Measurements from ENCODE around the gene TUBA3E. TPM values are rescaled to one million over a fixed set of nuclear protein-coding genes. Genes with fewer than 3 reads are reported as not detected.
"Not testable (repeated sequence)": the region's sequence is repeated elsewhere in the genome, so short reads cannot be mapped to it uniquely, and the experiment has no call there.

TUBA3E gene
- not detected for polyA plus RNA-seq (2013, experiment 1 of 4)
- not detected for polyA plus RNA-seq (2013, experiment 2 of 4)
- polyA plus RNA-seq (2013, experiment 3 of 4) = not detected
- polyA plus RNA-seq (2013, experiment 4 of 4) = not detected

- Histone ChIP-seq H3K27ac (ENCODE audit: insufficient read depth, low read depth, low read length, poor library complexity, severe bottlenecking) (no peak within 1 kb of the TSS), H3K4me1 (ENCODE audit: control insufficient read depth, insufficient read depth, low read length) (no peaks in the 10 kb centered on the region), H3K9me3 (ENCODE audit: control insufficient read depth, low read length) (no peaks in the 10 kb centered on the region), H3K27me3 (ENCODE audit: control insufficient read depth, insufficient read depth, low read length, poor library complexity, severe bottlenecking) (no peaks in the 10 kb centered on the region), H3K36me3 (ENCODE audit: control insufficient read depth, insufficient read depth, low read length) (no peaks in the 10 kb centered on the region), H3K4me3 (ENCODE audit: insufficient read depth, low read depth, low read length) (no peak within 1 kb of the TSS)
- WGBS, 2 experiments = 95 to 97% methylated on average over 26 of the region's 26 CpGs
Measured at GRCh38 chr2:130198343-130198742, at the start of gene TUBA3E. Gene TUBA3E, minus strand, starts transcription at chr2:130198439. Its CDS starts 79 bp downstream, at chr2:130198360.

GRCh38 chr2:130246430-130246829 lies 48.2 kb upstream of the TUBA3E start:
- no peaks in the 10 kb centered on the region for H3K36me3 ChIP-seq (ENCODE audit: control insufficient read depth, insufficient read depth, low read length)
- no peaks in the 10 kb centered on the region for H3K27me3 ChIP-seq (ENCODE audit: control insufficient read depth, insufficient read depth, low read length, poor library complexity, severe bottlenecking)
- H3K27ac ChIP-seq (ENCODE audit: insufficient read depth, low read depth, low read length, poor library complexity, severe bottlenecking) = no peak overlapping the region
- WGBS, 2 experiments = 80 to 81% methylated on average over 7 of the region's 7 CpGs
- no peak overlapping the region for H3K4me3 ChIP-seq (ENCODE audit: insufficient read depth, low read depth, low read length)
- no peaks in the 10 kb centered on the region for H3K9me3 ChIP-seq (ENCODE audit: control insufficient read depth, low read length)
- H3K4me1 ChIP-seq (ENCODE audit: control insufficient read depth, insufficient read depth, low read length) = no peaks in the 10 kb centered on the region

DNA sequence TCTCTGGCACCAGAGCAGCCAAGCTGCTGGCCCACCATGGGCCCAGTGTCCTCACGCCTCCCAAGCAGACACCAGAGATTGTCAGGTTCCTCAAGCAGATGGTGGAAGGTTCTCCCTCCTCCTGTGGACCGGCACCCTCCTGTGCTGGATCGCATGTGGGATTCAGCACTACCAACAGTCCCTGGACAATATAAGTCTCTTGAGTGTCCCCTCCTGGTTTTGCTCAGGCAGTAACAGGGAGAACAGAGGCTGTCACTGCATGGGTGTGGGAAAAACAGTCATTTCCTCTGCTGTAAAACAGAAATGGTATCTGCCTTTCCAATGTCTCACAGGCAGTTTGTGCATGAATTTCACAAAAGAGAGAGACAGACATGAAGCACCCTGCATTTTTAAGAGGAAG lies 47.7 kb upstream of the TUBA3E start:
- H3K4me1 ChIP-seq (ENCODE audit: control insufficient read depth, insufficient read depth, low read length) = no peaks in the 10 kb centered on the region
- no peaks in the 10 kb centered on the region for H3K27me3 ChIP-seq (ENCODE audit: control insufficient read depth, insufficient read depth, low read length, poor library complexity, severe bottlenecking)
- no peaks in the 10 kb centered on the region for H3K9me3 ChIP-seq (ENCODE audit: control insufficient read depth, low read length)
- H3K36me3 ChIP-seq (ENCODE audit: control insufficient read depth, insufficient read depth, low read length) = no peaks in the 10 kb centered on the region
- no peak overlapping the region for H3K27ac ChIP-seq (ENCODE audit: insufficient read depth, low read depth, low read length, poor library complexity, severe bottlenecking)
- H3K4me3 ChIP-seq (ENCODE audit: insufficient read depth, low read depth, low read length) = no peak overlapping the region
- WGBS, 2 experiments = 71 to 79% methylated on average over 3 of the region's 3 CpGs

GRCh38 chr2:130243359-130243758 lies 45.1 kb upstream of the TUBA3E start:
- H3K4me1 ChIP-seq (ENCODE audit: control insufficient read depth, insufficient read depth, low read length) = no peaks in the 10 kb centered on the region
- no peak overlapping the region for H3K4me3 ChIP-seq (ENCODE audit: insufficient read depth, low read depth, low read length)
- 93 to 96% methylated on average over 1 of the region's 2 CpGs for WGBS, 2 experiments
- H3K27me3 ChIP-seq (ENCODE audit: control insufficient read depth, insufficient read depth, low read length, poor library complexity, severe bottlenecking) = no peaks in the 10 kb centered on the region
- H3K9me3 ChIP-seq (ENCODE audit: control insufficient read depth, low read length) = no peaks in the 10 kb centered on the region
- H3K27ac ChIP-seq (ENCODE audit: insufficient read depth, low read depth, low read length, poor library complexity, severe bottlenecking) = no peak overlapping the region
- no peaks in the 10 kb centered on the region for H3K36me3 ChIP-seq (ENCODE audit: control insufficient read depth, insufficient read depth, low read length)

DNA sequence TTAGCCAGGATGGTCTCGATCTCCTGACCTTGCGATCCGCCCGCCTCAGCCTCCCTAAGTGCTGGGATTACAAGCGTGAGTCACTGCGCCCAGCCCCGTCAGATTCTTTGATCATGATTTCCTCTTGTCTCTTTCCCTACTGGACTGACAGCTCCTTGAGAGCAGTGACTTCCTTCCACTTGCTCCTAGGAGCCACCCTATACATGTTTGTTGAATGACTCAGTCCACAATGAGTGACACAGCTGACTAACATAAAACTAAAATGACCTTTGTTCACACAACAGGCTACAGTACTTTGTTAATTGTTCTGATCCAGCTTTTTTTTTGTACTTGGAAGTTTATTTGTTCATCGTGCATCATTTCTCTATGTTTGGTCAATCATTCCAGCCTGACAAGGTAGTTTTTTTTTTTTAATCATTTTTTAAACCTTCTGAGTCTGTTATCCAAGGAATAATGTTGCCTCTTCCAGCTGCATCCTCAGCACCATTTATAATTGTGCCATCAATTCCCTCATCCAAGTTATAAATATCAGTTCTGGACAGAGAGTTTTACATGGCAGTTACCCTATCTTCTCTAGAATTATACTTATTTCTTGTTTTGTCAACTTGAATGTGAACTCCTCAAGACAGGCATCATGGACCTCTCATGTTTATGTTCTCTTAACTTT lies 42.9 kb upstream of the TUBA3E start:
- H3K36me3 ChIP-seq (ENCODE audit: control insufficient read depth, insufficient read depth, low read length) = no peaks in the 10 kb centered on the region
- no peak overlapping the region for H3K27ac ChIP-seq (ENCODE audit: insufficient read depth, low read depth, low read length, poor library complexity, severe bottlenecking)
- no peak overlapping the region for H3K4me3 ChIP-seq (ENCODE audit: insufficient read depth, low read depth, low read length)
- H3K4me1 ChIP-seq (ENCODE audit: control insufficient read depth, insufficient read depth, low read length) = no peaks in the 10 kb centered on the region
- no peaks in the 10 kb centered on the region for H3K27me3 ChIP-seq (ENCODE audit: control insufficient read depth, insufficient read depth, low read length, poor library complexity, severe bottlenecking)
- no peaks in the 10 kb centered on the region for H3K9me3 ChIP-seq (ENCODE audit: control insufficient read depth, low read length)
- WGBS, 2 experiments = 88% methylated on average over 7 to 8 of the region's 8 CpGs

DNA sequence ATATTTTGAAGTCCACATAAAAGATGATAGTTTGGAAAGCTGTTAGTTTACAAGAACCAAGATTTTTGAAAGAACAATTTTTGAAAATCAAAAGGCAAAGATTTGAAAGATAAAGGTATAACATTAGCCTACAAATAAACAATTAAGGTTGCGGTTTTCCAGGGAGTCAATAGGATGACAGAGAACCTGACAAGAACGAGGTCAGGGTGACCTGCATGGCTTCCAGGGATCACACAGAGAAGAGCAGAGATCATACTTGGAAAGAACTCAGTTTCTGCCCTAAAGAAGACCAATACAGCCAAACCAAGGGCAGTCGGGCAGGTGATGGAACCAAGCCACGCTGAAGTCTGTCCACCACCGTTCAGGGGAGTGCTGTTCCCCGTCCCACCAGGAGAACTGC lies 41.3 kb upstream of the TUBA3E start:
- 87 to 88% methylated on average over 6 of the region's 6 CpGs for WGBS, 2 experiments
- H3K27ac ChIP-seq (ENCODE audit: insufficient read depth, low read depth, low read length, poor library complexity, severe bottlenecking); H3K27me3 ChIP-seq (ENCODE audit: control insufficient read depth, insufficient read depth, low read length, poor library complexity, severe bottlenecking); H3K4me3 ChIP-seq (ENCODE audit: insufficient read depth, low read depth, low read length); H3K4me1 ChIP-seq (ENCODE audit: control insufficient read depth, insufficient read depth, low read length); H3K36me3 ChIP-seq (ENCODE audit: control insufficient read depth, insufficient read depth, low read length); H3K9me3 ChIP-seq (ENCODE audit: control insufficient read depth, low read length): not testable (repeated sequence)

GRCh38 chr2:130233066-130233465 lies 34.8 kb upstream of the TUBA3E start:
- not testable (repeated sequence) for H3K9me3 ChIP-seq (ENCODE audit: control insufficient read depth, low read length); H3K27ac ChIP-seq (ENCODE audit: insufficient read depth, low read depth, low read length, poor library complexity, severe bottlenecking); H3K4me3 ChIP-seq (ENCODE audit: insufficient read depth, low read depth, low read length); H3K36me3 ChIP-seq (ENCODE audit: control insufficient read depth, insufficient read depth, low read length); H3K4me1 ChIP-seq (ENCODE audit: control insufficient read depth, insufficient read depth, low read length); H3K27me3 ChIP-seq (ENCODE audit: control insufficient read depth, insufficient read depth, low read length, poor library complexity, severe bottlenecking)
- WGBS, 2 experiments = 96 to 98% methylated on average over 2 of the region's 2 CpGs

- no peak overlapping the region for H3K4me3 ChIP-seq (ENCODE audit: insufficient read depth, low read depth, low read length)
- H3K36me3 ChIP-seq (ENCODE audit: control insufficient read depth, insufficient read depth, low read length) = no peaks in the 10 kb centered on the region
- WGBS, 2 experiments = 79 to 83% methylated on average over 11 to 12 of the region's 12 CpGs
- H3K9me3 ChIP-seq (ENCODE audit: control insufficient read depth, low read length) = no peaks in the 10 kb centered on the region
- H3K27me3 ChIP-seq (ENCODE audit: control insufficient read depth, insufficient read depth, low read length, poor library complexity, severe bottlenecking) = no peaks in the 10 kb centered on the region
- H3K27ac ChIP-seq (ENCODE audit: insufficient read depth, low read depth, low read length, poor library complexity, severe bottlenecking) = no peak overlapping the region
- no peaks in the 10 kb centered on the region for H3K4me1 ChIP-seq (ENCODE audit: control insufficient read depth, insufficient read depth, low read length)
Measured at GRCh38 chr2:130231656-130232055, 33.4 kb upstream of the TUBA3E start.

- 94% methylated on average over 15 of the region's 15 CpGs for WGBS, 2 experiments
- not testable (repeated sequence) for H3K9me3 ChIP-seq (ENCODE audit: control insufficient read depth, low read length); H3K27me3 ChIP-seq (ENCODE audit: control insufficient read depth, insufficient read depth, low read length, poor library complexity, severe bottlenecking); H3K27ac ChIP-seq (ENCODE audit: insufficient read depth, low read depth, low read length, poor library complexity, severe bottlenecking); H3K4me3 ChIP-seq (ENCODE audit: insufficient read depth, low read depth, low read length); H3K4me1 ChIP-seq (ENCODE audit: control insufficient read depth, insufficient read depth, low read length); H3K36me3 ChIP-seq (ENCODE audit: control insufficient read depth, insufficient read depth, low read length)
Measured at GRCh38 chr2:130230907-130231306, 32.7 kb upstream of the TUBA3E start.

DNA sequence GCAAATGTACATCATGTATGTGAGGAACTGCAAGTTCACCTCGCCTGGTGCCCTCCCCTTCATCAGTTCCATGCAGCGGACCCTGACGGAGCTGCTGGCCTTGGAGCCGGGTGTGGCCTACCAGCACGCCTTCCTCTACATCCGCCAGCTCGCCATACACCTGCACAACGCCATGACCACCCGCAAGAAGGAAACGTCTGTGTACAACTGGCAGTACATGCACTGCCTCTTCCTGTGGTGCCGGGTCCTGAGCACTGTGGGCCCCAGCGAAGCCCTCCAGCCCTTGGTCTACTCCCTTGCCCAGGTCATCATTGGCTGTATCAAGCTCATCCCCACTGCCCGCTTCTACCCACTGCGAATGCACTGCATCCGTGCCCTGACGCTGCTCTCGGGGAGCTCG lies 32.1 kb upstream of the TUBA3E start:
- H3K9me3 ChIP-seq (ENCODE audit: control insufficient read depth, low read length); H3K27me3 ChIP-seq (ENCODE audit: control insufficient read depth, insufficient read depth, low read length, poor library complexity, severe bottlenecking); H3K36me3 ChIP-seq (ENCODE audit: control insufficient read depth, insufficient read depth, low read length); H3K27ac ChIP-seq (ENCODE audit: insufficient read depth, low read depth, low read length, poor library complexity, severe bottlenecking); H3K4me3 ChIP-seq (ENCODE audit: insufficient read depth, low read depth, low read length); H3K4me1 ChIP-seq (ENCODE audit: control insufficient read depth, insufficient read depth, low read length): not testable (repeated sequence)
- 94 to 95% methylated on average over 12 to 13 of the region's 18 CpGs for WGBS, 2 experiments

- H3K4me1 ChIP-seq (ENCODE audit: control insufficient read depth, insufficient read depth, low read length); H3K27ac ChIP-seq (ENCODE audit: insufficient read depth, low read depth, low read length, poor library complexity, severe bottlenecking); H3K4me3 ChIP-seq (ENCODE audit: insufficient read depth, low read depth, low read length); H3K27me3 ChIP-seq (ENCODE audit: control insufficient read depth, insufficient read depth, low read length, poor library complexity, severe bottlenecking); H3K9me3 ChIP-seq (ENCODE audit: control insufficient read depth, low read length); H3K36me3 ChIP-seq (ENCODE audit: control insufficient read depth, insufficient read depth, low read length): not testable (repeated sequence)
- 74 to 76% methylated on average over 48 of the region's 48 CpGs for WGBS, 2 experiments
Measured at GRCh38 chr2:130229161-130229510, 30.9 kb upstream of the TUBA3E start.
